Naive B cell (primary cell): ENCODE results near the gene ATG4C. TPM values are rescaled to one million over a fixed set of nuclear protein-coding genes. Genes with fewer than 3 reads are reported as not detected.
"Not testable (repeated sequence)": the region's sequence is repeated elsewhere in the genome, so short reads cannot be mapped to it uniquely, and the experiment has no call there.

Experiments
- ATAC-seq, 2 donors: fragments of 150-1000 bp; cut with Tn5 transposase; 2 replicates each; pipeline ENCODE4 v1.10.0; 2021; ENCODE audit warnings: low read depth in 2 of 2, mild to moderate bottlenecking in 2 of 2, moderate library complexity in 2 of 2
- DNase-seq: peaks from one replicate; pipeline ENCODE4 v3.0.0; 2022
- H3K27ac Mint-ChIP-seq, 6 donors: one replicate each; pipeline ENCODE4 v1.8.0; 2020 to 2022; ENCODE audit warnings: mild to moderate bottlenecking in 6 of 6, mixed read lengths in 6 of 6, moderate library complexity in 5 of 6, inconsistent platforms in 2 of 6
- H3K27me3 Mint-ChIP-seq, 3 donors: one replicate each; pipeline ENCODE4 v1.8.0; 2021 to 2022; ENCODE audit warnings: mixed read lengths in 3 of 3, mild to moderate bottlenecking in 1 of 3
- H3K36me3 Mint-ChIP-seq, 2 donors: one replicate each; pipeline ENCODE4 v1.8.0; 2020 to 2022; ENCODE audit warnings: mixed read lengths in 2 of 2, inconsistent platforms in 1 of 2, mild to moderate bottlenecking in 1 of 2
- H3K4me1 Mint-ChIP-seq, 3 donors: one replicate each; pipeline ENCODE4 v1.8.0; 2020 to 2022; ENCODE audit warnings: mixed read lengths in 3 of 3, inconsistent platforms in 1 of 3, mild to moderate bottlenecking in 1 of 3, moderate library complexity in 1 of 3
- H3K4me3 Mint-ChIP-seq, 8 donors: one replicate each; pipeline ENCODE4 v1.8.0; 2020 to 2022; ENCODE audit warnings: mild to moderate bottlenecking in 8 of 8, mixed read lengths in 8 of 8, moderate library complexity in 8 of 8, inconsistent platforms in 2 of 8
- H3K9me3 Mint-ChIP-seq, 7 donors: one replicate each; pipeline ENCODE4 v1.8.0; 2020 to 2022; ENCODE audit warnings: mixed read lengths in 7 of 7, mild to moderate bottlenecking in 5 of 7, inconsistent platforms in 2 of 7, moderate library complexity in 1 of 7
- polyA plus RNA-seq, 6 donors: library from polyadenylated mRNA; unstranded; fragments of 300-500 nt; fragmentation: Illumina TruSeq; gene quantifications; one replicate each; pipeline ENCODE4 v1.2.3, GENCODE V29; 2021; ENCODE audit warnings: low read depth in 6 of 6

ATG4C gene
- polyA plus RNA-seq, 6 donors from 2014 or later, result 28.9 to 63.5 (median 38.2) TPM

DNA sequence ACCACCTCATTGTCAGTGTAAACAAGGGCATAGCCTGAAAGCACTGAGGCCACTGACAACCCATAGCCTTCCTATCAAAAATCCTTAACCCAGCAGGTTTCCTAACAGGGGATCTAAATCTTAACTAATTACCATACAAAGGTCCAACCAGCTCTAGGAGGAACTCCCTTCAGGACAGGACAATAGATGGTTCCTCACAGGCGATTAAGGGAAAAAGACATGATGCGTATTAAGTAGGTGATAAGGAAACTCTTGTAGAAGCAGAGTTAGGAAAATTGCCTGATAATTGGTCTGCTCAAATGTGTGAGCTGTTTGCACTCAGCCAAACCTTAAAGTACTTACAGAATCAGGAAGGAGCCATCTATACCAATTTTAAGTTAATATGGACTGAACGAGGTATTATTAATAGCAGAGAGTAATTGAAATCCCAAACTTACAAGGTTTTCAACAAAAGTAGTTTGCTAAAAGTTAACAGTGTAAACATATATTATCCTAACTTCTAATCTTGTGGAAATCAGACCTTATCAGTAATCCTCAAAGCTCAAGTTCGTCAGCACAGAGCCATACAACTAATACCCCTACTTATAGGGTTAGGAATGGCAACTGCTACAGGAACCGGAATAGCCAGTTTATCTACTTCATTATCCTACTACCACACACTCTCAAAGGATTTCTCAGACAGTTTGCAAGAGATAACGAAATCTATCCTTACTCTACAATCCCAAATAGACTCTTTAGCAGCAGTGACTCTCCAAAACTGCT lies 23.7 kb upstream of the ATG4C start:
- ATAC-seq, DNase-seq, H3K27me3 Mint-ChIP-seq, H3K9me3 Mint-ChIP-seq, H3K4me3 Mint-ChIP-seq, H3K36me3 Mint-ChIP-seq: not testable (repeated sequence)
- Mint-ChIP-seq H3K27ac (peak overlapping the region in 3 of 6 donors; percentile 5 to 56 (median 6)), H3K4me1 (peaks cover 6 to 12% (median 10%) of the 10 kb centered on the region in 3 donors)

DNA sequence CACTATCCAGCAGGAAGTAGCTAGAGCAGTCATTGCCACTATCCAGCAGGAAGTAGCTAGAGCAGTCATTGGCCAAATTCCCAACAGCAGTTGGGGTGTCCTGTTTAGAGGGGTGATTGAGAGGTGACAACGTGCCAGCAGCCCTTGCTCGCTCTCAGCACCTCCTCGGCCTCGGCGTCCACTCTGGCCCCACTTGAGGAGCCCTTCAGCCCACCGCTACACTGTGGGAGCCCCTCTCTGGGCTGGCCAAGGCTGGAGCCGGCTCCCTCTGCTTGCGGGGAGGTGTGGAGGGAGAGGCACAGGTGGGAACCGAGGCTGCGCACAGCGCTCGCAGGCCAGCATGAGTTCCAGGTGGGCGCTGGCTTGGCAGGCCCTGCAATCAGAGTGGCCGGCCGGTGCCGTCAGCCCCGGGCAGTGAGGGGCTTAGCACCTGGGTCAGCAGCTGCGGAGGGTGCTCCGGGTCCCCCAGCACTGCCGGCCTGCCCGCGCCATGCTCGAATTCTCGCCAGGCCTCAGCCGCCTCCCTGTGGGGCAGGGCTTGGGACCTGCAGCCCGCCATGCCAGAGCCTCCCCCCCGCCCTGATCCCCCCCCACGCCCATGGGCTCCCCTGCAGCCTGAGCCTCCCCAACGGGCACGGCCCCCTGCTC lies 22.6 kb upstream of the ATG4C start:
- peaks cover 6 to 12% (median 10%) of the 10 kb centered on the region in 3 donors for H3K4me1 Mint-ChIP-seq
- H3K27ac Mint-ChIP-seq, H3K9me3 Mint-ChIP-seq, ATAC-seq, H3K36me3 Mint-ChIP-seq, H3K4me3 Mint-ChIP-seq, DNase-seq, H3K27me3 Mint-ChIP-seq: not testable (repeated sequence)

DNA sequence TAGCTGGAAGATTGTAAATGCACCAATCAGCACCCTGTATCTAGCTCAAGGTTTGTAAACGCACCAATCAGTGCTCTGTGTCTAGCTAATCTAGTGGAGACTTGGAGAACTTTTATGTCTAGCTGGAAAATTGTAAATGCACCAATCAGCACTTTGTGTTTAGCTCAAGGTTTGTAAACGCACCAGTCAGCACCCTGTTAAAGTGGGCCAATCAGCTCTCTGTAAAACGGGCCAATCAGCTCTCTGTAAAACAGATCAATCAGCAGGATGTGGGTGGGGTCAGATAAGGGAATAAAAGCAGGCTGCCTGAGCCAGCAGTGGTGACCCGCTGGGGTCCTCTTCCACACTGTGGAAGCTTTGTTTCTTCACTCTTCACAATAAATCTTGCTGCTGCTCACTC lies 21.9 kb upstream of the ATG4C start:
- DNase-seq, ATAC-seq, H3K36me3 Mint-ChIP-seq, H3K4me3 Mint-ChIP-seq, H3K27me3 Mint-ChIP-seq, H3K27ac Mint-ChIP-seq, H3K9me3 Mint-ChIP-seq: not testable (repeated sequence)
- H3K4me1 Mint-ChIP-seq, result peaks cover 6 to 12% (median 10%) of the 10 kb centered on the region in 3 donors

- ATAC-seq, result no peak
- no peaks in the 10 kb centered on the region for H3K27me3 Mint-ChIP-seq
Measured at GRCh38 chr1:62765981-62766380, 18.0 kb upstream of the ATG4C start.

GRCh38 chr1:62768551-62768950 lies 15.4 kb upstream of the ATG4C start:
- not testable (repeated sequence) for H3K4me3 Mint-ChIP-seq, DNase-seq, H3K27me3 Mint-ChIP-seq, H3K27ac Mint-ChIP-seq, H3K4me1 Mint-ChIP-seq, ATAC-seq
- H3K36me3 Mint-ChIP-seq, result peaks cover 0 to 11% of the 10 kb centered on the region in 2 donors
- peaks cover 7 to 23% (median 14%) of the 10 kb centered on the region in 7 donors for H3K9me3 Mint-ChIP-seq

More at GRCh38 chr1:62765981-62766380, 18.0 kb upstream of the ATG4C start:
- no peak for DNase-seq
- Mint-ChIP-seq H3K4me3 (no peak overlapping the region), H3K4me1 (no peaks in the 10 kb centered on the region), H3K36me3 (no peaks in the 10 kb centered on the region), H3K9me3 (peaks cover 0 to 7% (median 0%) of the 10 kb centered on the region in 7 donors), H3K27ac (peak overlapping the region in 1 of 6 donors; percentile 10)

DNA sequence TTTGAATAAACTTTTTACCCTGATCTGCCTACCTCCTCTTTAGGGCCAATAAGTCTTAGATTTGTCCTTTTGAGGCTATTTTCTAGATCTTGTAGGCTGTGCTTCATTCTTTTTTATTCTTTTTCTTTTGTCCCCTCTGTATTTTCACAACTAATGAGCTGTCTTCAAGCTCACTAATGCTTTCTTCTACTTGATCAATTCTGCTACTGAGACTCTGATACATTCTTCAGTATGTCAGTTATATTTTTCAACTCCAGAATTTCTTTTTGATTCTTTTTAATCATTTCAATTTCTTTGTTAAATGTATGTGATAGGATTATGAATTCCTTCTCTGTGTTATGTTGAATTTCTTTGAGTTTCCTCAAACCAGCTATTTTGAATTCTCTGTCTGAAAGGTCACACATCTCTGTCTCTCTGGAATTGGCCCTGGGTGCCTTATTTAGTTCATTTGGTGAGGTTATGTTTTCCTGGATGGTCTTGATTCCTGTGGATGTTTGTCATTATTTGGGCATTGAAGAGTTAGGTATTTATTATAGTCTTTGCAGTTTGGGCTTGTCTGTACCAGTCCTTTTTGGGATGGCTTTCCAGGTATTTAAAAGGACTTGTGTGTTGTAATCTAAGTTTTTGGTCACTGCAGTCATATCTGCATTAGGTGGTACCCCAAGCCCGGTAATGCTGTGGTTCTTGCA lies 11.2 kb upstream of the ATG4C start:
- DNase-seq (no peak), ATAC-seq (no peak)
- Mint-ChIP-seq H3K4me1 (peaks cover 4 to 11% (median 9%) of the 10 kb centered on the region in 3 donors), H3K27me3 (no peaks in the 10 kb centered on the region), H3K27ac (no peak overlapping the region), H3K9me3 (peaks cover 7 to 31% (median 21%) of the 10 kb centered on the region in 7 donors), H3K36me3 (peaks cover 0 to 20% of the 10 kb centered on the region in 2 donors), H3K4me3 (no peak overlapping the region)

DNA sequence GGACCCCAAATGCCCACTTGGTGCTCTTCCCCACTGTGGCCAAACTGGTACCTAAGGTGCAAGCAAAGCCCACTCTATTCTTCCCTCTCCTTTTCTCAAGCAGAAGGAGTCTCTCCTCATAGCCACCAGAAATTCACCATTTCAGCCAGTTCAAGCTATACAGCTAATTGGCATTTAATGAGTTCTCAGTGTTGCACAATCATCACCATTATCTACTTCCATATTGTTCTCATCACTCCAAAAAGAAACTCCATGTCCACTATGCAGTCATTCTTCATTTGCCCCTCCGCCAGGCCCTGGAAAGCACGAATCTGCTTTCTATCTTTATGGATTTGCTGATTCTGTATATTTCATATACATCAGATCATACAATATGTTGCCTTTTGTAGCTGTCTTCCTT lies 9.9 kb upstream of the ATG4C start:
- ATAC-seq (no peak), DNase-seq (no peak)
- Mint-ChIP-seq H3K27ac (no peak overlapping the region), H3K4me1 (peaks cover 4 to 11% (median 9%) of the 10 kb centered on the region in 3 donors), H3K36me3 (peaks cover 0 to 20% of the 10 kb centered on the region in 2 donors), H3K4me3 (no peak overlapping the region), H3K9me3 (peaks cover 7 to 31% (median 21%) of the 10 kb centered on the region in 7 donors), H3K27me3 (no peaks in the 10 kb centered on the region)

- peaks cover 0 to 20% of the 10 kb centered on the region in 2 donors for H3K36me3 Mint-ChIP-seq
- DNase-seq (peak; percentile 21), ATAC-seq (peak; percentile 76 to 89)
- peaks cover 7 to 31% (median 21%) of the 10 kb centered on the region in 7 donors for H3K9me3 Mint-ChIP-seq
- H3K4me3 Mint-ChIP-seq, result no peak overlapping the region
- peak overlapping the region in 1 of 6 donors; percentile 17 for H3K27ac Mint-ChIP-seq
- H3K4me1 Mint-ChIP-seq, result peaks cover 4 to 11% (median 9%) of the 10 kb centered on the region in 3 donors
- H3K27me3 Mint-ChIP-seq, result no peaks in the 10 kb centered on the region
Measured at GRCh38 chr1:62774971-62775595, 8.8 kb upstream of the ATG4C start.

DNA sequence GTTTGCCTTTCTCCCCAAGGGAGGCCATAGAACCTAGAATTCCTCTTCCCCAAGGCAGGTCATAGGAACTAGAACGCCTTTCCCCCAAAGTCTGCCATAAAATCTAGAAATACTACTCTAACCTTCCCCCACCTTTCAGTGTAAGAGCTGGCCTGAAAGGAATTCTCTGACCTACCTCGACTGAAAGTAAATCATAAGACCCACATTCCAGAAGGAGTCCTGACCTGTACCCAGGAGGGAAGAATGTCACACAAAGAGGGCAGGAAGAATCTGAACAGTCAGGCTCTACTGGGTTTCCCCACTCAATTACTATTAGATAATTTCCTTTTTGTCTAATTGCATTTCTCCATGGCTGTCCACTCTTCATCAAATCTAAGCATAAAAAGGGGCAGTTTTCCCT lies 5.7 kb upstream of the ATG4C start:
- Mint-ChIP-seq H3K9me3 (peaks cover 0 to 12% (median 8%) of the 10 kb centered on the region in 7 donors), H3K27ac (peak overlapping the region in 1 of 6 donors; percentile 70), H3K4me1 (peaks cover 4 to 11% (median 9%) of the 10 kb centered on the region in 3 donors), H3K36me3 (peaks cover 0 to 9% of the 10 kb centered on the region in 2 donors), H3K4me3 (no peak overlapping the region), H3K27me3 (no peaks in the 10 kb centered on the region)
- DNase-seq (no peak), ATAC-seq (no peak)

DNA sequence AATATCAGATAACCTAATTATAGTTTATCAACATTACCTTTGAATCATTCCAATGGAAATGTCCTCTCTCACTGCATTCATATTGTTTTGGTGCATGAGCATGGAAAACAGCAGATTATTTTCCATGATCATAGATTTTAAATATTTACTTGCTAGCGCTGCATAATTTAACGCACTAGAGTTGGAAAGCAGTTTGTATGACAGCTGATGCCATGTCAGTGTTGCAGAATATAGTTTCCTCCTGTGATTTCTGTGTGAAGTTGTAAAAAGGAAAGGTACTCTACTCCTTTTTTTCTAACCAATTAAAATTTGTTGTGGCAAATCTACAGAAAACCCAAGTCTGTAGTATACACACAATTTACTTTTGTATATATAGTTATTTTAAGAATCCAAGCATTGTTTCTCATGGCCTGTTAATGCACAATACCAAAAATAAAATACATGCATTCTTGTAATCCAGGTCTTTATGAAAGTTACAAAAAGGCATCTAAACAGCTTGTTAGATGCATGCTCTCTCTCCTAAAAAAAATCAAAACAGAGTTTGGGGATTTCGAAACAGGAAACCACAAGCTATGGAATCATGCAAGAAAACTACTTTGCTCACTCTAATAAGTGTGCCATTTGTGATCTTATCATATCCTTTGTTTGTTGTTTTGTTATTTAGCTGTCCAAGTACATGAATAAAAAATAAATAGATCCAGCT lies 1.9 kb upstream of the ATG4C start:
- H3K27ac Mint-ChIP-seq, result no peak overlapping the region
- no peak for DNase-seq
- H3K9me3 Mint-ChIP-seq, result peaks cover 0 to under 1% (median 0%) of the 10 kb centered on the region in 7 donors
- peak overlapping the region in 2 of 8 donors; percentile 55 to 67 for H3K4me3 Mint-ChIP-seq
- no peak for ATAC-seq
- peaks cover 8 to 17% (median 10%) of the 10 kb centered on the region in 3 donors for H3K4me1 Mint-ChIP-seq
- no peaks in the 10 kb centered on the region for H3K27me3 Mint-ChIP-seq
- H3K36me3 Mint-ChIP-seq, result no peaks in the 10 kb centered on the region

DNA sequence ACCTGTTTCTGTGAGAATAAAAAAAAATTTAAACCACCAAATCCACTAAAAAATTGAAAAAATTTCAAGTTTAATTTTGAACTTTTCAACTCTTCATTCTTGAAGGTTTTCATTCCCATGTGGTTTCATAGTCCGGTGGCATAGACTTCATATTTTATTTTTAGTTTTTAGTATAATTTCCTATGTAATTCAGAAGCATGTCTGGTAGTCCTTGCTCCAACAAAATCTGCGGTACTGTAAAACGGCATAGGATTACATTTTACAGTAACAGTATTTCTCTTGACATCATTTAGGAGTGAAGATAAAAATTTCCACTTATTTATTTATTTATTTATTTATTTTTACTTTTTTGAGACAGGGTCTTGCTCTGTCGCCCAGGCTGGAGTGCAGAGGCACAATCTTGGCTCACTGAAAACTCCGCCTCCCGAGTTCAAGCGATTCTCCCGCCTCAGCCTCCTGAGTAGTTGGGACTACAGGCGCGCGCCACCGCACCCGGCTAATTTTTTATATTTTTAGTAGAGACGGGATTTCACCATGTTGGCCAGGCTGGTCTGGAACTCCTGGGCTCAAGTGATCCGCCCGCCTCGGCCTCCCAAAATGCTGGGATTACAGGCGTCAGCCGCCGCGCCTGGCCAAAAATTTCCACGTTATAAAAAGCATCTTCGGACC lies 1.3 kb upstream of the ATG4C start:
- not testable (repeated sequence) for DNase-seq, H3K9me3 Mint-ChIP-seq, H3K27me3 Mint-ChIP-seq, H3K36me3 Mint-ChIP-seq, ATAC-seq, H3K27ac Mint-ChIP-seq
- Mint-ChIP-seq H3K4me3 (peak overlapping the region in 5 of 8 donors; percentile 10 to 85 (median 45)), H3K4me1 (peaks cover 10 to 15% (median 14%) of the 10 kb centered on the region in 3 donors)
